NCI-H2227 (cell line): ENCODE data around the gene MRPL48.
"Not testable (repeated sequence)": the region's sequence is repeated elsewhere in the genome, so short reads cannot be mapped to it uniquely, and the experiment has no call there.

Experiments used
- DNase-seq: peaks from one replicate; lab custom pipeline; 2025; ENCODE audit not compliant: unreplicated experiment; lab: John Stamatoyannopoulos, UW

MRPL48 gene

GRCh38 chr11:73779084-73779902 lies 8.4 kb upstream of the MRPL48 start:
- DNase-seq = peak; percentile 99

GRCh38 chr11:73781303-73781702 lies 6.4 kb upstream of the MRPL48 start:
- DNase-seq = no peak

- no peak for DNase-seq
Measured at GRCh38 chr11:73783483-73784020, 4.1 kb upstream of the MRPL48 start.

GRCh38 chr11:73784080-73784634 lies 3.5 kb upstream of the MRPL48 start:
- DNase-seq = no peak

GRCh38 chr11:73784734-73785133 lies 2.9 kb upstream of the MRPL48 start:
- DNase-seq = no peak

- not testable (repeated sequence) for DNase-seq
Measured at GRCh38 chr11:73785467-73785866, 2.2 kb upstream of the MRPL48 start.

- no peak for DNase-seq
Measured at GRCh38 chr11:73787051-73787642, 527 bp upstream of the MRPL48 start.

- DNase-seq = no peak
Measured at GRCh38 chr11:73789279-73789670, 1.6 kb downstream of the MRPL48 start.

GRCh38 chr11:73792584-73792983 lies 4.9 kb downstream of the MRPL48 start:
- no peak for DNase-seq

- peak; percentile 76 for DNase-seq
Measured at GRCh38 chr11:73795925-73796632, 8.4 kb downstream of the MRPL48 start.

- no peak for DNase-seq
Measured at GRCh38 chr11:73797457-73797856, 9.8 kb downstream of the MRPL48 start.

GRCh38 chr11:73800276-73800806 lies 12.7 kb downstream of the MRPL48 start:
- no peak for DNase-seq

GRCh38 chr11:73801136-73801535 lies 13.5 kb downstream of the MRPL48 start:
- no peak for DNase-seq

- DNase-seq = peak; percentile 23
Measured at GRCh38 chr11:73804712-73805111, 17.0 kb downstream of the MRPL48 start.

- DNase-seq = no peak
Measured at GRCh38 chr11:73808052-73808451, 20.4 kb downstream of the MRPL48 start.

GRCh38 chr11:73810637-73811036 lies 23.0 kb downstream of the MRPL48 start:
- DNase-seq = no peak

- DNase-seq = no peak
Measured at GRCh38 chr11:73812234-73812633, 24.6 kb downstream of the MRPL48 start.

GRCh38 chr11:73814812-73815211 lies 27.1 kb downstream of the MRPL48 start:
- DNase-seq = no peak

- DNase-seq = no peak
Measured at GRCh38 chr11:73818846-73819245, 31.2 kb downstream of the MRPL48 start.

- DNase-seq = no peak
Measured at GRCh38 chr11:73830261-73830660, 42.6 kb downstream of the MRPL48 start.

- no peak for DNase-seq
Measured at GRCh38 chr11:73833067-73833466, 45.4 kb downstream of the MRPL48 start.
